Right lobe of liver (tissue), 6 donors: ENCODE results near the gene FAM83F. TPM values are rescaled to one million over a fixed set of nuclear protein-coding genes. Genes with fewer than 3 reads are reported as not detected.
A peak's percentile ranks its signal among the peaks of the same experiment; 100 is the strongest.

Source experiments
- ATAC-seq, 4 donors: fragments of 200-7000 bp; cut with Tn5 transposase; one replicate each; pipeline ENCODE4 v1.9.1; 2020; ENCODE audit warnings: mild to moderate bottlenecking in 4 of 4, moderate library complexity in 4 of 4
- DNase-seq, 3 donors: peaks; one replicate each; pipeline ENCODE4 v3.0.0-alpha.2; 2020
- H3K27ac ChIP-seq, 3 donors: fragments of 200-600 bp; one replicate each; pipeline ENCODE4 v1.8.0; 2022
- H3K27me3 ChIP-seq, 2 donors: fragments of 200-600 bp; one replicate each; pipeline ENCODE4 v1.8.0; 2022
- H3K36me3 ChIP-seq, 4 donors: fragments of 200-600 bp; sonication (generic) in 1 of 4; one replicate each; pipeline versions ENCODE4 v1.5.1 to v1.8.0; 2017 to 2022; ENCODE audit warnings: control low read depth in 1 of 4
- H3K4me1 ChIP-seq, 4 donors: fragments of 200-600 bp; sonication (generic) in 1 of 4; one replicate each; pipeline versions ENCODE4 v1.5.1 to v1.8.0; 2017 to 2022; ENCODE audit warnings: control low read depth in 1 of 4
- H3K4me3 ChIP-seq, 3 donors: fragments of 200-600 bp; one replicate each; pipeline ENCODE4 v1.8.0; 2022
- H3K9me3 ChIP-seq, 4 donors: fragments of 200-600 bp; sonication (generic) in 1 of 4; one replicate each; pipeline versions ENCODE4 v1.5.1 to v1.8.0; 2017 to 2022; ENCODE audit warnings: control low read depth in 1 of 4
- POLR2A ChIP-seq: fragments of 450-650 bp; IDR thresholded peaks from one replicate; pipeline ENCODE4 v1.6.1; 2017; ENCODE audit warnings: antibody characterized with exemption, mild to moderate bottlenecking
- whole genome bisulfite sequencing: methylation state at CpG from one replicate; pipeline ENCODE4 v1.1.6; 2018; ENCODE audit warnings: low coverage, low lambda C conversion rate; ENCODE audit not compliant: insufficient coverage; ENCODE audit errors: missing lambda C conversion rate; 5-methylcytosine and 5-hydroxymethylcytosine counted together
- intact Hi-C, 2 donors: fragments of 100-400 bp; cut with DNase I; formaldehyde crosslinking; loops; one replicate each; pipeline versions ENCODE4 v1.11.2 to v1.14.1; 2022
- total RNA-seq, 6 experiments: library from RNA; depleted of rRNA in 2 of 6; stranded (reverse); fragments of >200 nt in 2 of 6; fragmentation: NEBNext Ultra II Directional in 3 of 6; extraction: Animal tissue kit (Norgen Biotek cat#: 25700) in 3 of 6; gene quantifications; one replicate each; pipeline versions ENCODE4 v1.1.0 to v1.2.4, GENCODE V29; 2016 to 2023
- TF ChIP-seq, protein P1 (sequence below), 4 donors: fragments of 200-600 bp in 3 of 4; fragments of 450-650 bp in 1 of 4; IDR thresholded peaks; one replicate each; pipeline versions ENCODE4 v1.5.1 to v1.8.0; 2016 to 2022; ENCODE audit warnings: antibody characterized with exemption in 4 of 4, mild to moderate bottlenecking in 2 of 4
- donor health status: DM: no; HTN: yes; CAD: no.
- donor health status: DM: no; HTN: no; CAD: no.
- donor health status: DM: no; HTN: no; CAD: no.
- donor health status: DM: no; HTN: yes; CAD: no.
- donor health status: DM: no; HTN: yes; CAD: no.

FAM83F gene
- total RNA-seq, 6 experiments from 2014 or later = 1.1 to 4.5 (median 1.6) TPM

DNA sequence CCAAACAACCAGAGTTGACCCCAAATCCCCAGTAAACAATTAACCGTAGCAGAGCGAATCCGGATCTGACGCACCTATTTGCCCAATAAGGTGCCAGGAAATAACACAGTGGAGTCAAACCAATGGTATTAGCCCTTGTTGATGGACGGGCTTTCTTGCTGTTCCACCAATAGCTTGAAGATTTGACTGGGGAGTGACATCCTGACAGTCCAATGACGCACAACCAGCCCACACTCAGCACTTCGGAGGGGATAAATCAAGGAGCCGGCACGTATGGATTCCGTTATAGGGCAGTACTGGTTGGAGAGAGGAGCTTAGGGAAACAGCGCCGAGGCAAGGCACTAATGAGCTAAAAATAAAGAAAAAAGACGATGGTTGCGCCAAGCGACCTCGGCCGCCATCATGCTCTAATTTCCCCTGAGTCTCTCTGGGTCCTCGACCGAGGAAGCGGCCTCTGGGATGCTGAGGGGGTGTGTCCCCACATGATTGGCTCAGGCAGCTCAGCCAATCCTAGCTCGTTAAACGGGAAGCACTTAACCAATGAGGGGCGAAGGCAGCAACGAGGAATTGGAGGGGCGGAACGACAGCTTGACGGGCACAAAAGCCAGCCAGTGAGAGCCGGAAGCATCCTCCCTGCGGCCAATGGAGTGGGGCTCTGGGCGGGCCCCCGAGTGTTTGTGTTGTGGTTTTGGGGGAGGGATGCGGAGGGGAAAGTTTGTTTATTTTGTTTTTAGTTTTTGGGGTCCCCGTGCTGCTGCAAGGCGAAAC, 49.5 kb downstream of the FAM83F start:
- H3K36me3 ChIP-seq = no peaks in the 10 kb centered on the region
- peaks cover 0 to 23% (median 6%) of the 10 kb centered on the region in 4 donors for H3K4me1 ChIP-seq
- TF ChIP-seq, protein P1, sequence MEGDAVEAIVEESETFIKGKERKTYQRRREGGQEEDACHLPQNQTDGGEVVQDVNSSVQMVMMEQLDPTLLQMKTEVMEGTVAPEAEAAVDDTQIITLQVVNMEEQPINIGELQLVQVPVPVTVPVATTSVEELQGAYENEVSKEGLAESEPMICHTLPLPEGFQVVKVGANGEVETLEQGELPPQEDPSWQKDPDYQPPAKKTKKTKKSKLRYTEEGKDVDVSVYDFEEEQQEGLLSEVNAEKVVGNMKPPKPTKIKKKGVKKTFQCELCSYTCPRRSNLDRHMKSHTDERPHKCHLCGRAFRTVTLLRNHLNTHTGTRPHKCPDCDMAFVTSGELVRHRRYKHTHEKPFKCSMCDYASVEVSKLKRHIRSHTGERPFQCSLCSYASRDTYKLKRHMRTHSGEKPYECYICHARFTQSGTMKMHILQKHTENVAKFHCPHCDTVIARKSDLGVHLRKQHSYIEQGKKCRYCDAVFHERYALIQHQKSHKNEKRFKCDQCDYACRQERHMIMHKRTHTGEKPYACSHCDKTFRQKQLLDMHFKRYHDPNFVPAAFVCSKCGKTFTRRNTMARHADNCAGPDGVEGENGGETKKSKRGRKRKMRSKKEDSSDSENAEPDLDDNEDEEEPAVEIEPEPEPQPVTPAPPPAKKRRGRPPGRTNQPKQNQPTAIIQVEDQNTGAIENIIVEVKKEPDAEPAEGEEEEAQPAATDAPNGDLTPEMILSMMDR (IDR thresholded peaks at IDR 0.05) = no peak
- TF ChIP-seq POLR2A = peak; percentile 86
- DNase-seq (peak; percentile 95 to 98 (median 98)), ATAC-seq (peak; percentile 81 to 93 (median 88))
- no peaks in the 10 kb centered on the region for H3K27me3 ChIP-seq
- intact Hi-C loops = no loop called here
- 0% methylated on average over 33 of the region's 34 CpGs for WGBS
- H3K4me3 ChIP-seq = peak overlapping the region; percentile 69 to 85 (median 73)
- H3K27ac ChIP-seq = peak overlapping the region; percentile 91 to 97 (median 96)
- H3K9me3 ChIP-seq = no peaks in the 10 kb centered on the region

DNA sequence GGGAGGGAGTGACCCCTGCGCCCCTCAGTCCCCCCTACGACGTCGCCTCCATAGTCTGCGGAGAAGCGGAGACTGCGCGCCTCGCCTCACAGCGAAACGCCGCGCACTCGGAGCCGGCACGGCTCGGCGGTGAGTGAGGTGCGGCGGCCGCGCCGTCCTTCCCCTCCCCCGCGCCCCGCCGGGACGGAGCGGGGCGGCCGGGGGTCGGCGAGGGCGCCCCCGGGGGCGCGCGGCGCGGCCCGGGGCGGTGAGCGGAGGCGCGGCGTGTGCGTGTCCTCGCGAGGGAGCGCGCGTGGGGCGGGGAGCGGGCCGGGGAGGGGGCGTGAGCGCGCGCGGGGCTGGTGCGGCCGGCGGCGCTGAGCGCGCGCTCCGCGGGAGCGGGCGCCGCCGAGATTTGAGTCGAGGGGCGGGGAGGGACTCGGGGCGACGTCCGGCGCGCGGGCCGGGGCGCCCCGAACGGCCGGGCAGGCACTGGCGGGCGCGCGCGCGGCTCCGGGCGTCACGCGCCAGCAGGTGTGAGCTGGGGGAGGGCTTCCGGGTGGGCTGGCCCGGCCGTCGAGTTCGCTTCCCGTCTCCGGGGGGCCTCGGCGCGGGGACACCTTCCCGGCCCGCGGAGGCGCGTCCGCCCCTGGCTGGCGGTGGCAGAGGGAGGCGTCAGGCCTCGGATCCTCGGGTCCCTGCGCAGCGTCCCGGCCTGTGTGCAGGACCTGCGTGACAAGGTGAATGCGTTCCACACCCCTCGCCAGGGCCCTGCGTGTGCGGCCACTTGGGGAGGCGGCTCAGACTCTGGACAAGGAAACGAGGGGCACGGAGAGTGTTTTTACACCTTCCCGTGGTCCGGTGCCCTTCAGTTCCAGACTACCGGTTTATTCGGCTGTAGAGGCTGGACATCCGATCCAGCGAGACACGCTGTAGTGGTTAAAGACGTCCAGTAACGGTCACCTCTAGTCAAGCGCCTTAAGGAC, 50.4 kb downstream of the FAM83F start:
- peak; percentile 26 for TF ChIP-seq POLR2A
- TF ChIP-seq, protein P1 (IDR thresholded peaks at IDR 0.05) = no peak
- H3K4me3 ChIP-seq = peak overlapping the region; percentile 69 to 85 (median 76)
- peaks cover 0 to 23% (median 6%) of the 10 kb centered on the region in 4 donors for H3K4me1 ChIP-seq
- H3K27ac ChIP-seq = peak overlapping the region; percentile 36 to 97 (median 70)
- DNase-seq = peak; percentile 72 to 80 (median 76)
- H3K9me3 ChIP-seq = no peaks in the 10 kb centered on the region
- WGBS = 1% methylated on average over 12 of the region's 138 CpGs
- no peaks in the 10 kb centered on the region for H3K36me3 ChIP-seq
- H3K27me3 ChIP-seq = no peaks in the 10 kb centered on the region
- ATAC-seq = peak; percentile 2 to 7 (median 4)
- intact Hi-C loops = no loop called here

DNA sequence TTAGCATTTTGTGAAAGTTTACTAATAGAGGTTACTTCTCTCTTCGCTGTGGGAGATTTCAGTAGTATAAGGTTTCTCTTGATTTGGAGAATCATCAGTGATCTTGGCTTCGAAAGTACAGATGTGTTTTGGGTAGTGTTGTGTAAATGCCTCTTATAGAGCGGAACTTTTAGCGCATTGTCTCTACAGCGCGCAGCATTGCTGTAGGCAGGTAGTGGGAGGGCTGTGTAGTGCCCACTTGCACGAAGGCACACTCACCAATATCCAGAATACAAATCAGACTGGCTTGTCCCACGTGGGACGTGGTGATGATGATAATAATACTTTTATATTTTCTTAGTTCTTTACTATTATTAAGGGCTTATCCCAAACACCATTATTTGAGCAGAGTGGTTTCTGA, 51.4 kb downstream of the FAM83F start:
- Histone ChIP-seq H3K36me3 (no peaks in the 10 kb centered on the region), H3K27me3 (no peaks in the 10 kb centered on the region), H3K4me1 (peaks cover 0 to 23% (median 8%) of the 10 kb centered on the region in 4 donors), H3K4me3 (peak overlapping the region in 2 of 3 donors; percentile 69 to 76), H3K27ac (no peak overlapping the region), H3K9me3 (no peaks in the 10 kb centered on the region)
- TF ChIP-seq POLR2A = no peak
- TF ChIP-seq, protein P1 (IDR thresholded peaks at IDR 0.05) = no peak
- 75% methylated on average over 9 of the region's 9 CpGs for WGBS
- DNase-seq = peak in 1 of 3 donors; percentile 27
- ATAC-seq = no peak
- intact Hi-C loops = no loop called here

DNA sequence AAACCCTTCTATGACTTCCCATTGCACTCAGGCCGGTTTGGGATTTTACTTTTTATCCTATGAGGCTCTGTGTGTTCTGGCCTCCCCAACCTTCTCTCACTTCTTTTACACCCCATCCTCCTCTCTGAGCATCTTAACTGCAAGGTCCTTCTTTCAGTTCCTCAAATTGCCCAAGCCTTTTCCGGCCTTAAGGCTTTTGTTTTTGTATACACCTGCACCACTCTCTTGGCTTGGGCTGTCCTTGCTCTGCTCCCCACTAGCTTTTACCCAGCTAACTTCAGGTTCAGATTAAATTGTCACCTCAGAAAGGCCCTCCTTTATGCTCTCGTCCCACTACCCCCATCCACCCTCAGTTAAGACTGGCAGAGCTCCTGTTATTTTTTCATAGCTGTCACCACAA, 55.5 kb downstream of the FAM83F start:
- DNase-seq = peak in 1 of 3 donors; percentile 23
- intact Hi-C loops = loop anchor here in 1 of 2 donors (5.0 kb wide), 1 partner anchor 62 kb away; no protein-coding TSS in a partner anchor
- WGBS = 52% methylated on average over 3 of the region's 3 CpGs
- Histone ChIP-seq H3K4me3 (no peak overlapping the region), H3K4me1 (peaks cover 0 to 9% (median 5%) of the 10 kb centered on the region in 4 donors), H3K27me3 (no peaks in the 10 kb centered on the region), H3K36me3 (no peaks in the 10 kb centered on the region), H3K27ac (no peak overlapping the region), H3K9me3 (no peaks in the 10 kb centered on the region)
- ATAC-seq = no peak
- TF ChIP-seq, protein P1 (IDR thresholded peaks at IDR 0.05) = no peak
- TF ChIP-seq POLR2A = no peak
